A204.1 (cell line): ENCODE data around the gene WFIKKN2.
"Not testable (repeated sequence)": the region's sequence is repeated elsewhere in the genome, so short reads cannot be mapped to it uniquely, and the experiment has no call there.

Experiments used
- FAIRE-seq: peaks from 2 replicates; lab custom pipeline; 2012; peaks lifted over from hg19 to GRCh38; lab: Jason Lieb, UNC

The WFIKKN2 gene

GRCh38 chr17:50877042-50877441 is 41.7 kb downstream of the WFIKKN2 start:
- FAIRE-seq, result not testable (repeated sequence)

- no peak for FAIRE-seq
Observed at GRCh38 chr17:50877838-50878237, 42.5 kb downstream of the WFIKKN2 start.

- no peak for FAIRE-seq
Observed at GRCh38 chr17:50879086-50879485, 43.7 kb downstream of the WFIKKN2 start.

- no peak for FAIRE-seq
Observed at GRCh38 chr17:50881182-50881581, 45.8 kb downstream of the WFIKKN2 start.

GRCh38 chr17:50882851-50883250 is 47.5 kb downstream of the WFIKKN2 start:
- no peak for FAIRE-seq

GRCh38 chr17:50883850-50884438 is 48.6 kb downstream of the WFIKKN2 start:
- FAIRE-seq, result no peak

GRCh38 chr17:50884439-50885311 is 49.3 kb downstream of the WFIKKN2 start:
- no peak for FAIRE-seq

GRCh38 chr17:50887705-50888245 is 52.4 kb downstream of the WFIKKN2 start:
- FAIRE-seq, result no peak

- no peak for FAIRE-seq
Observed at GRCh38 chr17:50889528-50890118, 54.2 kb downstream of the WFIKKN2 start.

GRCh38 chr17:50890675-50891516 is 55.5 kb downstream of the WFIKKN2 start:
- FAIRE-seq, result no peak

- no peak for FAIRE-seq
Observed at GRCh38 chr17:50891577-50891989, 56.2 kb downstream of the WFIKKN2 start.
